Small intestine (tissue), 7 donors: ENCODE results near the gene PRSS8. TPM values are rescaled to one million over a fixed set of nuclear protein-coding genes. Genes with fewer than 3 reads are reported as not detected.

Experiments
- DNase-seq, 2 donors: peaks; one replicate each; pipeline versions ENCODE4 v3.0.0 to v3.0.0-alpha.2; 2013
- FAIRE-seq: peaks from 2 replicates; lab custom pipeline; 2012; peaks lifted over from hg19 to GRCh38; lab: Jason Lieb, UNC
- H3K27ac ChIP-seq, 3 donors: one replicate each; pipeline ENCODE4 v1.5.1; 2013; ENCODE audit warnings: low read length in 2 of 3, mild to moderate bottlenecking in 2 of 3, control low read depth in 1 of 3, inconsistent platforms in 1 of 3, low read depth in 1 of 3, moderate library complexity in 1 of 3
- H3K27me3 ChIP-seq, 3 donors: one replicate each; pipeline ENCODE4 v1.6.1; 2013; ENCODE audit warnings: low read length in 3 of 3, inconsistent platforms in 1 of 3; ENCODE audit not compliant: control insufficient read depth in 3 of 3, insufficient read depth in 3 of 3
- H3K36me3 ChIP-seq, 3 donors: one replicate each; pipeline ENCODE4 v1.6.1; 2013; ENCODE audit warnings: low read length in 3 of 3, inconsistent platforms in 1 of 3, low read depth in 1 of 3, mild to moderate bottlenecking in 1 of 3, moderate library complexity in 1 of 3; ENCODE audit not compliant: control insufficient read depth in 3 of 3, insufficient read depth in 2 of 3
- H3K4me1 ChIP-seq, 3 donors: one replicate each; pipeline ENCODE4 v1.6.1; 2013; ENCODE audit warnings: low read length in 2 of 3, inconsistent platforms in 1 of 3, low read depth in 1 of 3, mild to moderate bottlenecking in 1 of 3, moderate library complexity in 1 of 3; ENCODE audit not compliant: control insufficient read depth in 3 of 3, insufficient read depth in 2 of 3
- H3K4me3 ChIP-seq, 3 donors: one replicate each; pipeline ENCODE4 v1.5.1; 2013; ENCODE audit warnings: low read length in 3 of 3, control low read depth in 1 of 3, inconsistent platforms in 1 of 3, low read depth in 1 of 3, mild to moderate bottlenecking in 1 of 3, moderate library complexity in 1 of 3
- H3K9me3 ChIP-seq, 2 donors: one replicate each; pipeline ENCODE4 v1.6.1; 2013; ENCODE audit warnings: low read depth in 1 of 2, low read length in 1 of 2; ENCODE audit not compliant: control insufficient read depth in 2 of 2, insufficient read depth in 1 of 2
- WGBS, 3 donors: extraction: QIAGEN DNeasy Blood & Tissue Kit; methylation state at CpG; one replicate each; pipeline ENCODE4 v1.1.7; 2013; 5-methylcytosine and 5-hydroxymethylcytosine counted together
- polyA plus RNA-seq, 4 donors: library from polyadenylated mRNA; stranded (reverse) in 3 of 4; unstranded in 1 of 4; fragments of 200-250 nt in 3 of 4; fragments of 120-200 nt in 1 of 4; gene quantifications; one replicate each; pipeline versions ENCODE4 v1.2.1 to v1.2.3, GENCODE V29; 2013
- donor health status: healthy with polysubstance abuse.
- donor health status: control.
- donor health status: control.
- donor health status: Bipolar disorder and iron deficiency.
- donor health status: healthy.

Gene PRSS8
- polyA plus RNA-seq, 4 donors, result 220 to 393 (median 292) TPM

DNA sequence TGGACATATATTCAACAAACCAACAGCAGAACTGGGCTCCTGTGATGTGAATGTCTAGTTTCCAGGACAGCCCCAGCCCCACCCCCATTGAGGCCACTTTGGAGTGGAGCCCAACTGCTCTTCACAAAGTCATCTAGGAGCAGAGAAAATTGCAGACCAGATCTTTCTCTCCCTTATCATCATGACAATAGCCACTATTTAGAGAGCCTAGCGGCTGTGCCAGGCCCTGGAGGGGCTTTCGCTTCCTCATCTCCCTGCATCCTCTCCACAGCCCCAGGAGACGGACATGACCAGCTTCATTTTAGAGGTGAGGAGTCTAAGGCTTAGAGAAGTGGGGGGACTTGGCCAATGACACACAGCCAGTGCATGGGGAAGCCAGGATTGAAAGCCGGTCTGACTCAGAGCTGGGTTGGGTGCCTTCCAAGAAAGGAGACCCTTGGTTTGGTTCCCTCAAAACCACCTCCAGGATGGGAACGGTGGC, 1.4 kb downstream of the PRSS8 start:
- peaks cover 0 to 71% (median 8%) of the 10 kb centered on the region in 3 donors for H3K4me1 ChIP-seq

DNA sequence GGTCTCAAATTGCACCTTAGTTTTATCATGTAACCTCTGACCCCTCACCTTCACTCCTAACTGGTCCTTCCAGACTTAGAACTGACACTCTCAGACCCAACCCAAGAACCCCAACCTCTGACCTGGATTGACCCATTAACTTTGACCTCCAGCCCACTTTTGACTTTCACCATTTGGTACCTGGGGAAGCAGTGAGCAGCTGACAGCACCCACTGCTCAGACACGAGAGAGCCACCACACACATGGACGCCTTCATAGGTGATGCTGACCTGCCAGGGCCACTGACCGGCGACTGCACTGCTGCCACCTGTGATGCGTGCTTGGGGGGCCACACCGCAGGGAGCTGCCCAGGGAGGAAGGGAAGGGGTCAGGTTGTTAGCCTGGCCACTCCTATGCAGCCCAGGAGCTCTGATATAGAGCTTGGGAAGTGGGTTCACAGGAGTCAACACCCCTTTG, 2.5 kb downstream of the PRSS8 start:
- H3K9me3 ChIP-seq, result no peaks in the 10 kb centered on the region
- peaks cover under 1 to 73% (median 11%) of the 10 kb centered on the region in 3 donors for H3K4me1 ChIP-seq
- peak overlapping the region; percentile 90 to 98 (median 94) for H3K27ac ChIP-seq
- 50 to 79% (median 56%) methylated on average over 5 to 6 of the region's 6 CpGs for whole genome bisulfite sequencing, 3 donors
- DNase-seq (peak in 1 of 2 donors; percentile 10), FAIRE-seq (no peak)
- H3K27me3 ChIP-seq, result no peaks in the 10 kb centered on the region
- peak overlapping the region in 2 of 3 donors; percentile 94 for H3K4me3 ChIP-seq
- peaks cover 0 to 59% (median 0%) of the 10 kb centered on the region in 3 donors for H3K36me3 ChIP-seq

More for the DNA sequence above, 1.4 kb downstream of the PRSS8 start:
- no peaks in the 10 kb centered on the region for H3K9me3 ChIP-seq
- FAIRE-seq, result no peak
- peak overlapping the region; percentile 90 to 98 (median 94) for H3K27ac ChIP-seq
- 13 to 38% (median 30%) methylated on average over 5 of the region's 5 CpGs for WGBS, 3 donors
- no peaks in the 10 kb centered on the region for H3K27me3 ChIP-seq
- peak; percentile 20 to 40 for DNase-seq
- H3K36me3 ChIP-seq, result peaks cover 0 to 56% (median 0%) of the 10 kb centered on the region in 3 donors
- H3K4me3 ChIP-seq, result peak overlapping the region in 2 of 3 donors; percentile 94

GRCh38 chr16:31132303-31132979, 3.1 kb downstream of the PRSS8 start:
- no peaks in the 10 kb centered on the region for H3K9me3 ChIP-seq
- no peaks in the 10 kb centered on the region for H3K27me3 ChIP-seq
- FAIRE-seq (no peak), DNase-seq (peak; percentile 26 to 29)
- peak overlapping the region; percentile 90 to 98 (median 94) for H3K27ac ChIP-seq
- H3K4me3 ChIP-seq, result peak overlapping the region in 1 of 3 donors; percentile 94
- 23 to 66% (median 49%) methylated on average over 19 to 20 of the region's 20 CpGs for WGBS, 3 donors
- H3K4me1 ChIP-seq, result peaks cover 4 to 76% (median 13%) of the 10 kb centered on the region in 3 donors
- H3K36me3 ChIP-seq, result peaks cover 0 to 65% (median 0%) of the 10 kb centered on the region in 3 donors

- DNase-seq (peak; percentile 94 to 99), FAIRE-seq (no peak)
- Histone ChIP-seq H3K27me3 (no peaks in the 10 kb centered on the region), H3K9me3 (no peaks in the 10 kb centered on the region), H3K4me3 (no peak overlapping the region), H3K36me3 (peaks cover 0 to 71% (median 0%) of the 10 kb centered on the region in 3 donors), H3K27ac (peak overlapping the region; percentile 90 to 98 (median 94)), H3K4me1 (peaks cover 4 to 79% (median 13%) of the 10 kb centered on the region in 3 donors)
- WGBS, 3 donors, result 29 to 58% (median 39%) methylated on average over 5 of the region's 5 CpGs
These were observed 3.7 kb downstream of the PRSS8 start for GRCh38 chr16:31131841-31132271.

GRCh38 chr16:31131416-31131815, 4.1 kb downstream of the PRSS8 start:
- Histone ChIP-seq H3K27me3 (no peaks in the 10 kb centered on the region), H3K27ac (peak overlapping the region; percentile 90 to 98 (median 94)), H3K9me3 (no peaks in the 10 kb centered on the region), H3K36me3 (peaks cover 0 to 74% (median 0%) of the 10 kb centered on the region in 3 donors), H3K4me3 (peak overlapping the region in 2 of 3 donors; percentile 4 to 27), H3K4me1 (peaks cover 4 to 74% (median 13%) of the 10 kb centered on the region in 3 donors)
- DNase-seq (no peak), FAIRE-seq (no peak)
- WGBS, 3 donors, result 37 to 64% (median 45%) methylated on average over 11 of the region's 11 CpGs

DNA sequence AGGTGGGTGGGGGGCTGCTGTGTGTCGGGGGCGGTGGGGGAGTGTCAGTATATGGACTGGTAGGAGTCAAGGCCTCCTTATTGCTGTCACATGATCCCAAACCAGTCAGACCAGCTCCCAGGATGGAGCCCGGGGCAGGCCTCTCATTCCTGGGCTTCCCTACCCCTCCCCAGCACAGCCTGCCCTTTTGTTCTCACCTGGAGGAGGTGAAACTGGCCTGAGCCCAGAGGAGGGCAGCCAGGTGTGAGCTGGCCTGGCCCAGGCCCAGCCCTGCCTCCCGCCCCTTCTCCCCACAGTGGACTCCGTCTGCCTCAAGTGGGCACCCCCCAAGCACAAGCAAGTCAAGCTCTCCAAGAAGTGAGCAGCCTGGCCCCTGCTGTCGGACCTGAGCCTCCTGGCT, 4.6 kb downstream of the PRSS8 start:
- H3K9me3 ChIP-seq, result no peaks in the 10 kb centered on the region
- H3K4me1 ChIP-seq, result peaks cover 4 to 69% (median 13%) of the 10 kb centered on the region in 3 donors
- peak overlapping the region in 1 of 3 donors; percentile 27 for H3K4me3 ChIP-seq
- H3K36me3 ChIP-seq, result peaks cover 0 to 78% (median 0%) of the 10 kb centered on the region in 3 donors
- 22 to 49% (median 36%) methylated on average over 5 to 6 of the region's 6 CpGs for WGBS, 3 donors
- H3K27ac ChIP-seq, result peak overlapping the region; percentile 90 to 98 (median 94)
- H3K27me3 ChIP-seq, result no peaks in the 10 kb centered on the region
- FAIRE-seq, result no peak
- DNase-seq, result peak; percentile 94 to 97

- DNase-seq, result peak in 1 of 2 donors; percentile 29
- Histone ChIP-seq H3K36me3 (peaks cover 0 to 82% (median 0%) of the 10 kb centered on the region in 3 donors), H3K27me3 (no peaks in the 10 kb centered on the region), H3K4me1 (peaks cover 4 to 66% (median 13%) of the 10 kb centered on the region in 3 donors), H3K27ac (peak overlapping the region; percentile 90 to 98 (median 94)), H3K4me3 (no peak overlapping the region), H3K9me3 (no peaks in the 10 kb centered on the region)
- FAIRE-seq, result no peak
- 18 to 66% (median 29%) methylated on average over 10 of the region's 10 CpGs for WGBS, 3 donors
These were observed 5.1 kb downstream of the PRSS8 start for GRCh38 chr16:31130336-31130891.
